Activated gamma-delta T cell (primary cell): ENCODE data around the gene HOXB6.

Experiments used
- DNase-seq: peaks from one replicate; lab custom pipeline; 2025; lab: John Stamatoyannopoulos, UW

The HOXB6 gene

GRCh38 chr17:48621410-48622392 lies 16.9 kb upstream of the HOXB6 start:
- no peak for DNase-seq

GRCh38 chr17:48620461-48621139 lies 15.8 kb upstream of the HOXB6 start:
- no peak for DNase-seq

GRCh38 chr17:48619826-48620449 lies 15.2 kb upstream of the HOXB6 start:
- DNase-seq, result no peak

- peak; percentile 48 for DNase-seq
Measured at GRCh38 chr17:48618256-48618896, 13.6 kb upstream of the HOXB6 start.

- no peak for DNase-seq
Measured at GRCh38 chr17:48617471-48618255, 12.9 kb upstream of the HOXB6 start.

GRCh38 chr17:48616717-48617470 lies 12.1 kb upstream of the HOXB6 start:
- DNase-seq, result no peak

GRCh38 chr17:48615963-48616716 lies 11.4 kb upstream of the HOXB6 start:
- no peak for DNase-seq

GRCh38 chr17:48615047-48615962 lies 10.5 kb upstream of the HOXB6 start, which contains the start of gene HOXB8:
HOXB8 (minus strand) TSS chr17:48615292; CDS start chr17:48614704, 588 bp downstream.
- DNase-seq, result no peak

GRCh38 chr17:48613862-48614694 lies 9.3 kb upstream of the HOXB6 start:
- no peak for DNase-seq

- no peak for DNase-seq
Measured at GRCh38 chr17:48612854-48613691, 8.3 kb upstream of the HOXB6 start.

- no peak for DNase-seq
Measured at GRCh38 chr17:48612456-48612853, 7.7 kb upstream of the HOXB6 start.

- no peak for DNase-seq
Measured at GRCh38 chr17:48611681-48612455, 7.1 kb upstream of the HOXB6 start.

- no peak for DNase-seq
Measured at GRCh38 chr17:48611213-48611612, 6.4 kb upstream of the HOXB6 start.

GRCh38 chr17:48610282-48611211 lies 5.8 kb upstream of the HOXB6 start, which contains the start of gene HOXB7:
HOXB7 (minus strand) TSS chr17:48611017; CDS start chr17:48610918, 99 bp downstream.
- peak; percentile 54 for DNase-seq
